Thoracic aorta (tissue), 2 donors: Measurements from ENCODE around the gene CSNK1D. TPM values are rescaled to one million over a fixed set of nuclear protein-coding genes. Genes with fewer than 3 reads are reported as not detected.

Experiments used
- ATAC-seq: fragments of 150-250 bp; one replicate; pipeline ENCODE4 v1.8.0; 2017; ENCODE audit warnings: low read depth; ENCODE audit not compliant: insufficient number of reproducible peaks, low FRiP score
- DNase-seq: peaks from one replicate; pipeline ENCODE4 v3.0.0-alpha.2; 2020; ENCODE audit warnings: low spot score
- H3K27ac ChIP-seq, 2 donors: fragments of 200-600 bp; sonication (generic); 1 replicate in 1 of 2; 2 replicates in 1 of 2; pipeline ENCODE4 v1.5.1; 2016; ENCODE audit warnings: mild to moderate bottlenecking in 2 of 2, moderate library complexity in 2 of 2
- H3K27me3 ChIP-seq: fragments of 200-600 bp; sonication (generic); replicated peaks from 2 replicates; pipeline ENCODE4 v1.6.0; 2016; ENCODE audit warnings: mild to moderate bottlenecking; ENCODE audit not compliant: insufficient read depth
- H3K36me3 ChIP-seq: fragments of 200-600 bp; sonication (generic); one replicate; pipeline ENCODE4 v1.5.1; 2016
- H3K4me1 ChIP-seq, 2 donors: fragments of 200-600 bp; sonication (generic); 1 replicate in 1 of 2; 2 replicates in 1 of 2; pipeline versions ENCODE4 v1.5.1 to v1.6.0; 2016; ENCODE audit warnings: low read depth in 2 of 2, mild to moderate bottlenecking in 1 of 2; ENCODE audit not compliant: control insufficient read depth in 1 of 2
- H3K4me3 ChIP-seq: fragments of 200-600 bp; sonication (generic); 2 replicates; pipeline ENCODE4 v1.5.1; 2016; ENCODE audit warnings: mild to moderate bottlenecking
- H3K9me3 ChIP-seq: fragments of 200-600 bp; sonication (generic); 2 replicates; pipeline ENCODE4 v1.5.1; 2016
- total RNA-seq, 2 donors: library from RNA; depleted of rRNA; stranded (reverse); fragments of >200 nt; gene quantifications; one replicate each; pipeline versions ENCODE4 v1.1.0 to v1.2.3, GENCODE V29; 2016
- TF ChIP-seq, protein P1 (sequence below): fragments of 200-600 bp; sonication (generic); IDR thresholded peaks from one replicate; pipeline ENCODE4 v1.5.1; 2019; ENCODE audit warnings: antibody characterized with exemption

CSNK1D gene
- total RNA-seq, 2 donors from 2014 or later = 69.5 to 71.9 TPM

DNA sequence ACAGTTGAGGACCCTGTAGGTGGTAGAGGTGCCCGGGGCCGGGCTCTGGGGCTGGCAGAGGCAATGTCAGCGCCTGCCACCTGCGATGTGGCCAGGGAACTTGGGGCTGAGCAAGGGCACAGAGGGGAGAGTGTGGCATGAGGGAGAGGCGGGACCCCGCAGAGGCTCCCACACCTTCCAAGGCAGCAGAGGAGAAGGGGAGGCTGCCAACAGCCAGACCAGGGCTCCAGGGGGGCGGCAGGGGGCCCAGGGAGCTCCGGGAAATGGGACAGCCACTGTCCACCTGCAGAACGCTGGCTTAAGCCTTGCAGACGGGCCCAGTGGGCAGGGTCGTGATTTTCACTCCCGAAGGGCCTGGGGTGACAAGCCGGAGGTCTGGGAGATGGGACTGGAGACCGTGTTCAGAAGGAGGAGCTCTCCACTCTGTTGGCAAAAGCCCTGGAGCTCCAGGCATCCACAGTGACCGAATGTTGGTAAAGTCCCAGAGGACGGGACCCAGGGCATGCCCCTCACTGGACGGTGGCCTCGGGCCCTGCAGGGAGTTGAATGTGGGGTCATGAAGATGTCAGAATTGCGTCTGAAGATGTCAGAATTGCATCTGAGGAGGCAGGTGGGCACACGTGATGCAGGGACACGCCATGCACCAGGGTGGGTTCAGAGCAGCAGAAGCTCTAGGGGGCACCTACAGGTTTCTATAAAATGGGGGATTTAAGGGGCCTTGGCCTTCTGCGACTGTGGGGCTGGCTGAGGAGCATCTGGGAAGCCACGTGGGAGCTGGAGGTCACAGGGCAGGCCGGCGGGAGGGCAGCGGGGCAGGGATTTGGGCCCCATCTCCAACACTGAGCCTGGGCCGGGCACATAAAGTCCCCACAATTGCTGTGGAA is 25.3 kb upstream of the CSNK1D start:
- Histone ChIP-seq H3K9me3 (no peaks in the 10 kb centered on the region), H3K27me3 (no peaks in the 10 kb centered on the region), H3K27ac (peak overlapping the region; percentile 72 to 78), H3K36me3 (no peaks in the 10 kb centered on the region), H3K4me3 (peak overlapping the region; percentile 69), H3K4me1 (peaks cover 14 to 42% of the 10 kb centered on the region in 2 donors)
- no peak for DNase-seq
- ATAC-seq = no peak
- TF ChIP-seq, protein P1, sequence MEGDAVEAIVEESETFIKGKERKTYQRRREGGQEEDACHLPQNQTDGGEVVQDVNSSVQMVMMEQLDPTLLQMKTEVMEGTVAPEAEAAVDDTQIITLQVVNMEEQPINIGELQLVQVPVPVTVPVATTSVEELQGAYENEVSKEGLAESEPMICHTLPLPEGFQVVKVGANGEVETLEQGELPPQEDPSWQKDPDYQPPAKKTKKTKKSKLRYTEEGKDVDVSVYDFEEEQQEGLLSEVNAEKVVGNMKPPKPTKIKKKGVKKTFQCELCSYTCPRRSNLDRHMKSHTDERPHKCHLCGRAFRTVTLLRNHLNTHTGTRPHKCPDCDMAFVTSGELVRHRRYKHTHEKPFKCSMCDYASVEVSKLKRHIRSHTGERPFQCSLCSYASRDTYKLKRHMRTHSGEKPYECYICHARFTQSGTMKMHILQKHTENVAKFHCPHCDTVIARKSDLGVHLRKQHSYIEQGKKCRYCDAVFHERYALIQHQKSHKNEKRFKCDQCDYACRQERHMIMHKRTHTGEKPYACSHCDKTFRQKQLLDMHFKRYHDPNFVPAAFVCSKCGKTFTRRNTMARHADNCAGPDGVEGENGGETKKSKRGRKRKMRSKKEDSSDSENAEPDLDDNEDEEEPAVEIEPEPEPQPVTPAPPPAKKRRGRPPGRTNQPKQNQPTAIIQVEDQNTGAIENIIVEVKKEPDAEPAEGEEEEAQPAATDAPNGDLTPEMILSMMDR = no peak

DNA sequence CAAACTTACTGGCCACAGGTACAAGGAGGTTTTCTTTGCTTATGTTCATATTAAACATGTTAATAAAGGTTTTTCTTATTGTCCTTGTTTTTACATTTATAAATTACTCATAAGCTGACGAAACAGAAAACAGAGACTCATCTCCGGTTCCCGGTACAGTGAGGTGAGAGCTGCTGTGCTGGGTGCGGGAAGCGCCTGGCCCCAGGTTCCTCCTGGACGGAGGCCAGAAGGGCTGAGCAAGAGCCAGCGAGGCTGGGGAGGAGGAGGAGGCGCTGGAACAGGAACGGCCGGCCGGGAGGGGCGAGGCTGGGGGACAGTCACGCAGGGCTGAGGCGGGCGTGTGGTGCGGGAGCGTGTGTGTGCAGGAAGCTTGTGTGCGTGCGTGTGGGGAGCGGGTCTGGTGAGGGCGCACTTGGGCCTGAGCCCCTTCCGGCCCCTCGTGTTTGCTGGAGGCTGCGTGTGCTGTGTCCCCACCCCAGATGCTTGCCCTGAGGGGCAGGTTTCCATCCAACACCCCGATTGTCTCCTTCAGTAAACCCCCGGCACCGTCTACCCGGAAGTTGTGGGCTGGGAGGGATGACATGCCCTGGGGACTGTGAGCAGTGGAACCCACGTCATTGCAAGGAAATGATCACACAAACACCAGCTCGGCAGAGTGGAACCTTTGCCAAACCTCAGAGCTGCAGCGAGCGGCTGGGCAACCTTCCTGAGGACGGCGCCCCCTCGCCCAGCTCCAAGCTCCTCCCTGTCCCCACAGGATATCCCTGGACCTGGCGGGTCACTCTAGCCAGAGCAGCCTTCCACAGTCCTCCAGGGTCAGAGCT is 24.4 kb upstream of the CSNK1D start:
- H3K4me1 ChIP-seq = peaks cover 14 to 45% of the 10 kb centered on the region in 2 donors
- peak overlapping the region; percentile 69 for H3K4me3 ChIP-seq
- peak overlapping the region; percentile 72 to 78 for H3K27ac ChIP-seq
- peak; percentile 84 for DNase-seq
- no peaks in the 10 kb centered on the region for H3K9me3 ChIP-seq
- no peaks in the 10 kb centered on the region for H3K27me3 ChIP-seq
- H3K36me3 ChIP-seq = no peaks in the 10 kb centered on the region
- ATAC-seq = peak; percentile 63
- TF ChIP-seq, protein P1 = no peak

DNA sequence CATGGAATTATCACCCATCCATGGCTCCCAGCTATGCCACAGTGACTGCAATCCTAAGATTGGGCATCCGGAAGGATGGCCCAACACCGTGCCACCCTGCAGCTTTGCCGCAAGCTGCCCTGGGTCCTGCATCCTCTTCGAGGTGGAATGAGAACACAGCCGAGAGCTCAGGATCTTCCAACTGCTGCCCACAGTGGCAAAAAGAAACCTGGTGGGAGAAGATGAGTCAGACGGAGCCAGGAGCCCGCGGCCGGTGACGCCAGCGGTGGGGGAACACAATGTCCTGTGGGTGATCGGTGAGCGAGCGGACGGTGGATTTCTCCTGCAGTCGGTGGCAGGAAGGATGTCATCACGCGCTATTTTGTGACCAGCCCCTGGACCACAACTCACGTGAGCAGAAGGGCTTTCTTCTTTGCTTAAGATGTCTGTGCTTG is 23.8 kb upstream of the CSNK1D start:
- peak overlapping the region; percentile 72 to 78 for H3K27ac ChIP-seq
- TF ChIP-seq, protein P1 = no peak
- H3K4me1 ChIP-seq = peaks cover 14 to 46% of the 10 kb centered on the region in 2 donors
- no peak for ATAC-seq
- DNase-seq = peak; percentile 67
- H3K9me3 ChIP-seq = no peaks in the 10 kb centered on the region
- no peaks in the 10 kb centered on the region for H3K27me3 ChIP-seq
- peak overlapping the region; percentile 69 for H3K4me3 ChIP-seq
- no peaks in the 10 kb centered on the region for H3K36me3 ChIP-seq

DNA sequence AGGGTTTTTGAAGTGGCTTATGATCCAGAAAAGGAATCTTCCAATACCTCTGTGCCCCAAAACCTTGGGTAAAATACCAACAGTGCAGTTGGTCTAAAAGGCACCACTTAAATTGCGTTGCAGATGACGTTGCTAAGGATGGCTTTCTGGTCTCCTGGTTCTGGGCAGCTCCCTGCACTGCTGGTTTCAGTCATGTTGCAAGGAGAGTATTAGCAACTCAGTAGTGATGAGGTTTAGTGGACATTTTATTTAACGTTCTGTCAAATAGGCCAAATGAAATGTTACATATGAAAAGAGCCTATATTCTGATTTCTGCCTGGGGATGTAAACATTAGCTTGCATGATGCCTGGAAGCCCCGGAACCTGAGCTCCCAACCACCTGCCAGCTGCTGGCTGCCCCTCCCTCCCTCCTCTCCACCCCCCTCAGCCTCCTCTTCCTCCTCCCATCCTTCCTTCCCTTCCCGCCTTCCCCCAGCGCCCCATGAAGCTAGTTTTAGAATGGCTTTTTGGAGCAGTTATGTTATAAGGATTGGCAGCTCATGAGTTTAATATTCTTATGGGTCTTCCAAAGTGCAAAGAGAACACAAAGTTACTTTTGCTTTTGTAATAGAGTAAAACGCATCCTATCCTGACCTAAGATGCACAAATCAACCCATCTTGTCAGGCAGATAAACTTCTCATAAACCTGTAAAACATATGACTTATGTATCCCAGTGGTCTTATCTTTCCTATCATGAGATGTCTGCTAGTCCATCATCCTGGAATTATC is 23.2 kb upstream of the CSNK1D start:
- no peaks in the 10 kb centered on the region for H3K27me3 ChIP-seq
- DNase-seq (no peak), ATAC-seq (no peak)
- H3K9me3 ChIP-seq = no peaks in the 10 kb centered on the region
- TF ChIP-seq, protein P1 = no peak
- H3K4me1 ChIP-seq = peaks cover 14 to 52% of the 10 kb centered on the region in 2 donors
- H3K4me3 ChIP-seq = peak overlapping the region; percentile 69
- peak overlapping the region; percentile 72 to 78 for H3K27ac ChIP-seq
- H3K36me3 ChIP-seq = no peaks in the 10 kb centered on the region
